AML-193 (cell line): Measurements from ENCODE around the gene GDF3.
A peak's percentile ranks its signal among the peaks of the same experiment; 100 is the strongest.
"Not testable (repeated sequence)": the region's sequence is repeated elsewhere in the genome, so short reads cannot be mapped to it uniquely, and the experiment has no call there.

Experiments
- DNase-seq, 2 experiments: peaks; one replicate each; lab custom pipeline; 2025; lab: John Stamatoyannopoulos, UW

The GDF3 gene

DNA sequence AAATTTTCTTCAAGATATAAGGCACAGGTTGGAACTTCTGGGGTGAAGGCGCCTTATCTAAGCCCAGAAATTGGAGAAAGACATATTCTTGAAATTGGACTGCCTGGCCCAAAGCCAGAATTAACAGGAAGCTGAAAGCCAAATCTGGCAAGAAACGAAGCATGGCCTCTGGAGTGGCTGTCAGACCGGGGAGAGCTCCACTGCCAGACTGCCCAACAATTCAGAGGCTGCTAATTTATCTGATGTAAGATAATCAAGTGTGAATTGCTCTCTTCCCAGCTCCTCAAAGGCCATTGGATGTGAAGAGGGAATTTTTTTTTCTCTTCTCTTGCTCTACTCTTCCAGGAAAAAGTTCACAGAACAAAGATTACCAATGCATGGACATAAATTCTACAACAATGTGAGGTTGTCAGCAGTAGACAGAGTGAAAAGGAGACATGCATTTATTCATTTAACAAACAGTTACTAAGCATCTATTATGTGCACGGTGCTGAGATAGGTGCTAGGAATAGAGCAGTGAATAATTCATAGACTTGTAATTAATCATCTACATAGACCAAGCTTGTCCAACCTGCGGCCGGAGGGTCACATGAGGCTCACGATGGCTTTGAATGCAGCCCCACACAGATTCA lies at the start of gene GDF3:
Gene GDF3, minus strand, starts transcription at position 210 of the 632 bp plus-strand sequence. Its CDS starts 47 bp downstream, at position 163.
- DNase-seq: no peak

GRCh38 chr12:7732993-7733392 lies 37.4 kb upstream of the GDF3 start:
- DNase-seq: no peak

- DNase-seq: no peak
Measured at GRCh38 chr12:7731486-7731885, 35.9 kb upstream of the GDF3 start.

DNA sequence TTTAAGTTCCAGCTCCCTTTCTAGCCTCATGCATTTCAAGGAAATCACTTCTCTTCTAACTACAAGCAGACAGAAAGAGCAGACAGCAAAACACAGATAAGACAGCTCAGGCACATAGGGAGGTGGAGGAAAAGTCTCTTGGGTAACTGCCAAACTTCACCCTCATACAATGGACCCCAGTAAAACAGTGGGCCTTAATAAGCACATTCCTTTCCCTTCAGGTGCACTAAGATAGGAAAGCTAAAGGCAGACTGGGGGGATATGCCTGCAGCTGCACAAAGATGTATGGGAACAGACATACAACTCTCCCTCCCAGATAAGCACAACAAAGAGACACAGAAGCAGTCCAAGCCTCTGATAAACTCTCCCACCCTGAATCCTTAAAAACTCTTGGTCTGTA lies 35.4 kb upstream of the GDF3 start:
- DNase-seq: not testable (repeated sequence)

GRCh38 chr12:7729746-7730145 lies 34.2 kb upstream of the GDF3 start:
- no peak for DNase-seq

DNA sequence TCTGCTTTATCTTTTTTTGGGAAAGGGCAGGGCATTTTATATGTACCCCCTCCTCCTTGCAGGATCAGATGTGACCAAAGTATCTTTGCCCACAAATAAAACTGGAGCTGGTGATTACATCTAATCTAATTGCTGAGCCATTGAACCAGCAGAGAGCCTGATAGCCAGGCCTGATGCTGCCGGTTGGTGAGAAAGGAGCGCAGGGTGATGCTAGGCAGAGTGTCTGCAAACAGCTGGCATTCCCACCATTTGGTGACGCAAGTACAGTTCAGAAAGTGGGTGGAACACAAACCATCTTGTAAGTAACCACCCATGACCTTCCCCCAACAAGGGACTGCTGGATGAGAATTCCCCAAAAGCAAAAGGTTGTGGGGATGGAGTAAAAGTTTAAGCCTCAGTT lies 28.4 kb upstream of the GDF3 start:
- DNase-seq: no peak

DNA sequence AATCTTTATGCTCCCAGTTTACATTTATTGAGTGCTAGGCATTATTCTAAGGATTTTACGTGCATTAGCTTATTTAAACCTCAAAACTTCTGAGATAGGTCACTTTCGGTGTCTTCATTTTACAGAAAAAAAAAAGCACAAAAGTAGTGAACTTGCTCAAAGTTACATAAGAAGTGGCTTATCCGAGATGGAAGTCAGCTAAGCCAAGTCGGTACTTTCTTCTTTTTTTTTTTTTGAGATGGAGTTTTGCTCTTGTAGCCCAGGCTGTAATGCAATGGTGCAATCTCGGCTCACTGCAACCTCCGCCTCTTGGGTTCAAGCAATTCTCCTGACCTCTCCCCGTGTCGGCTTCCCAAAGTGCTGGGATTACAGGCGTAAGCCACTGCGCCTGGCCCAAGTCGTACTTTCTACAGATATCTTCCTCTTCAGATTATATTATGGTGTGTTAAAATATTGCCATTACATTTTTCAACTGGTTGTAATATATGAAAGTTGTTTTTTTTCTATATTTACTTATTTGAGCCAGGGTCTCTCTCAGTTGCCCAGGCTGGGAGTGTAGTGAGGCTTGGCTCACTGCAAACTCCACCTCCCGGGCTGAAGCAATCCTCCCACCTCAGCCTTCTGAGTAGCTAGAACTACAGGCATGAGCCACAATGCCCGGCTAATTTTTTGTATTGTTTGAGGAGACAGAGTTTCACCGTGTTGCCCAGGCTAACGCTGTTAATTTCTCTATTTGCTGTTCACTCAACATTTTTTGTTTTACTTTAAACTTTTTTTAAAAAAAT lies 24.6 kb upstream of the GDF3 start:
- no peak for DNase-seq

DNA sequence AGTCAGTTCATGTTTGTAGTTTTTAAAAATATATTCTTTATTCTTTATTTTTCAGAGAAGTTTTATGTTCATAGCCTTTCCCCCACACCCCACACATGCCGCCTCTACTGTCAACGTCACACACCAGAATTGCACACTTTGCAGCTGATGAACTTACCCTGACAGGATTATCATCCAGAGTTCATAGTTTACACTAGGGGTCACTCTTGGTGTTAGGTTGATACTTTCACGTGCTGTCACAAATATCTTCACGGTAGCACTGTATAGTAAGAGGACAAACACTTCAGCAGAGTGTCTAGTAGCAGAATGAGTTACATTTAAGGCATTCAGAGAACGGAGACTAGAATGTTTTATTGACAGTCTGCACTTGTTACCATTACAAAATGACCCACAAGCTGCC lies 20.8 kb upstream of the GDF3 start:
- peak; percentile 42 to 50 for DNase-seq

GRCh38 chr12:7712841-7713442 lies 17.4 kb upstream of the GDF3 start:
- no peak for DNase-seq

DNA sequence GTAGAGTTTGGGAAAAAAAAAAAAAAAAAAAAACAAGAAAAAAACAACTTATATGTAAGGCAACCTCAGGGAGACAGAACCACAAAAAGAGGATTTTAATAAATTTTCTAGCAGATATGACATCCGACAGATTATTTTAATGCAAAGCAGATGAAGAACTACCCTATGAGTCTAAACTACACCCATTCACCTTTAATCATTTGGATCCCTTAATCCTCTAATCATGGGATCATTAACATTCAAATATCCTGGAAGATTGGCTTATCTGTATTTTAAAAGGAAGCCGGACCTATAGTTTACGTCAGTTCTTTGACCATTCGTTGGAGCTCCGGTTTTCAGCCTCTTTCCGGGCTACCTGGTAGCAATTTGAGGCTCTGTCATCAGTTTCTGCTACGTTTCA lies 15.6 kb upstream of the GDF3 start, which contains the start of gene DPPA3:
Gene DPPA3, plus strand, starts transcription at position 301 of the 400 bp plus-strand sequence. CDS start 138 bp downstream, outside the sequence.
- DNase-seq: no peak

GRCh38 chr12:7709969-7710675 lies 14.5 kb upstream of the GDF3 start:
- DNase-seq: no peak

GRCh38 chr12:7705846-7706245 lies 10.3 kb upstream of the GDF3 start:
- DNase-seq: no peak

- DNase-seq: no peak
Measured at GRCh38 chr12:7695237-7695560, 376 bp downstream of the GDF3 start.

DNA sequence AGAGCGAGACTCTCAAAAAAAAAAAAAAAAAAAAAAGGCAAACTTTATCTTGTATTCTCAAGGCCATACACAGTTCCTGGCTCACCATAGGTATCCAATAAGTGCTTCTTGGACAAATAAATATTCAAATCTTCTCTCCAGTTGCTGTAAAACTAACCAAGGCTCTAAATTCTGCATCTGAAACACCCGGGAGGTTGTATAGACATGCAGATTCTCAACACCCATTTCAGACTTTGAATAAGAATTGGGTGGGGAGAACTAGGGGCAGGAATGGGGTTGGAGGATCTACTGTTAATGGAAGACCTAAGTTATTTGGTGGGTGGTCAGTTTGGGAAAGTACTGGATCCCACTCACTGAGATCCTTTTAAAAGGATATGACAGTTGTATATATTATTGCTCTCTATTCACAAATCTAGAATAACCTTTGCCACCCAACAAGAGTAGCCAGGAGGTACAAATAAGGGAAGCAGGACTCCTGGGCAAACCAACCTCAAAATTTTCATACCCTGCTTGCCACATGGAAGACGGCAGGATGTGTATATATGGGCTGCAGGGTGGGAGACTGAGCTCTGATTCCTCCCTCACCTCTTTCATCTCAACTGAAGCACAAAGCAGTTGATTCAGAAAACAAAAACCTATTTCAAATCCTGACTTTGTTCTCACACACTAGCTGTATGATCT lies 879 bp downstream of the GDF3 start:
- no peak for DNase-seq

DNA sequence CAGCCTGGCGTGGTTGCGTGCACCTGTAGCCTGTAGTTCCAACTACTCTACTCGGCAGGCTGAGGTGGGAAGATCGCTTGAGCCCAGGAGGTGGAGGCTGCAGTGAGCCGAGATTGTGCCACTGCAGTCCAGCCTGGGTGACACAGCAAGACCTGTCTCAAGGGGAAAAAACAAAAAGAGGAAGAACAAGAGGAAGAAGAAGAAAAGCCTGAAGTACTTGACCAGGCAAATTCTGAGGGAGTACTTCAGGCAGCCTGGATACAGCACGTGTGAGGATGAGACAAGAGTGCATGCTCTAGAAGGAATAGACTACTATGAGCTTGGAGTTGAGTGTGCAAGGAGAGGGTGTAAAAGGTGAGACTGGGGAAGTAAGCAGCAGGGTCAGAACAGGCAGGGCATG lies 1.8 kb downstream of the GDF3 start:
- peak; percentile 35 to 54 for DNase-seq

DNA sequence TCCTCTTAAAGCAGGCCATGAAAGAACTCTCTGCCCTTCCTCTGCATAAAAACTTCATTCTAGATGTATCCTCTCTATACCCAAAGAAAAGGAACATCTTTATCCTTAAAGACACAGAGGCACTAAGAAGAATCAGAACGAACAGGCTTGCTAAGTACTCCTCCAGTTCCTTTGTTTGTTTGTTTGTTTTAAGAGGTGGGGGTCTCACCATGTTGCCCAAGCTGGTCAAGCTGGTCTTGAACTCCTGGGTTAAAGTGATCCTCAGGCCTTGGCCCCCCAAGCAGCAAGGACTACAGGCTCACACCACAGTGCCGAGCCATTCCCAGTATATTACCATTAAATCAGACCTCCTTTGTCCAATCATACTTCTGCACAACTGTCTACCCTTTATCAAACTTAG lies 14.0 kb downstream of the GDF3 start:
- no peak for DNase-seq

DNA sequence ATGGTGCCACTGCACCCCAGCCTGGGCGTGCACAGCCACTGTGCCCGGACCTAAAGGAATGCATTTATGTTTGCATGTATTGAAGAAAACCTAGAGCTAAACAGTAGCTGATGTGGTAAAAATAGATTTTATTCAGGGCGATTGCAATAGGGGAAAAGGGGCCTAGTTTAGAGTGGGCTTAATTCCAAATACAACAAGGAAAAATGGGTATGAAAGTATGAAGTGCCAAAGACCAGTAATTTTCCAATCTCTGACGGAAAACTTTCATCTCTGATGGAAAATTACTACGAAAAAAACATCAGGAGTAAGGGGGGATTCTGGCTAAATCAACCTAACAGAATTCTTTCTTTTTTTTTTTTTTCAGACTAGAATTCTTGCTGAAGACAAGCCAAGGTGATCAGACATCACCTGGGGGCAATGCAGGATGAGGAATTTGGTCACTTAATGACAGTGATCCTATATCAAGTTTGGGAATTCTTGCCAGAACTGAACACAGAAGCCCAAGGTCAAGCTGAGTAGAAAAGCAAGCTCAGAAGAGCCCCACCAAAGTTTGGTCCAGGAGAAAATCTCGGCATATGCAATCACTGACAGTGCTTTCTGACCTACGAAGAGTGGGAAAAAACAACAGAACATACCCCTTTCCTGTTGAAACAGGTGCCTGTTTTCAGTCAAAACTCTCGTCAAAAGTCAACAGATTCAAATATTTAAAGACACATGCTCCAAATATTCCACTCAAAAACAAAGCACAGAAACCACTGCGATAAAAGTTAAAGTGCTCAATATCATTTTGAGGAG lies 16.1 kb downstream of the GDF3 start:
- DNase-seq: no peak

DNA sequence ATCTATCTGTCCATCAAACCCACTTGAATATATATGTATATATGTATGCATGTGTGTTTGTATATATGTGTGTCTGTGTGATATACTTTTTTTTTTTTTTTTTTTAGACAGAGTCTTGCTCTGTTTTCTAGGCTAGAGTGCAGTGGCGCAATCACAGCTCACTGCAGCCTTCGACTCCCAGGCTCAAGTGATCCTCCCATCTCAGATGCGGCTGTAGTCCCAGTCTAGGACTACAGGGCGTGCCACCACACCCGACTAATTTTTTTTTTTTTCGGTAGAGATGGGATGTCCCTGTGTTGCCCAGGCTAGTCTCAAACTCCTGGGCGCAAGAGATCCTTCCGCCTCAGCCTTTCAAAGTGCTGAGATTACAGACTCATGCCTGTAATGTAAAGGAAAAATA lies 16.8 kb downstream of the GDF3 start:
- no peak for DNase-seq

GRCh38 chr12:7677432-7677888 lies 18.1 kb downstream of the GDF3 start:
- peak; percentile 91 to 93 for DNase-seq

DNA sequence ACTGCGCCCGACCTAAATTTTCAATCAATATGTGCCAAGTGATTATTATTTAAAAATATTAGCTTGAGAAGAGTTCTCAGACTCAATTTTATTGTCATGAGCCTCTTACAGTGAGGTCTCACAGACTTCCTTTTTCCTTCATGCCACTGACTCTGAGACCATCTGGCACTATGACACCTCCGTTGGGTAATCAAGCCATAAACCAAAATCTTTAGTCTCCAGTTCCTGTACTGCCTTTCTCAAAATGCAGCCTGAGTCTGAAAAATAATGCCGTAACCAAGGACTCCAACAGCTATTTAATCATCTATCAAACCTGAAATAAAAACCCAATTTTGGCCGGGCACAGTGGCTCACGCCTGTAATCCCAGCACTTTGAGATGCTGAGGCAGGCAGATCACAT lies 20.1 kb downstream of the GDF3 start:
- DNase-seq: peak; percentile 71 to 84

DNA sequence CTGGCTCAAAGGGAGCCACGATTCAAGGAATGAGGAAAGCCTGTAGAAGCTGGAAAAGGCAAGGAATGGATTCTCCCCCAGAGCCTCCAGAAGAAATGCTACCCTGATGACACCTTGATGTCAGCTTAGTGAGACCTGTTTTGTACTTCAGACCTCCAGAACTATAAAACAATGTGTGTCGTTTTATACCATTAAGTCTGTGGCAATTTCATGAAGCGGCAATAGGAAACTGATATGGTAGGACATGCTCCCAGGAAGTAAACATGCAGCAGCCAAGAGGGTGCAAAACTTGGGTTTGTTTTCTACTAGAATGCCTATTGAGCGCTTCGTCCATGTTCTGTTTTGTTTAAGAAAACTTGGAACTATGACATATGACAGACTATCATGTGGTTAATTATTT lies 27.4 kb downstream of the GDF3 start:
- no peak for DNase-seq
